IMR-90 (cell line): ENCODE measurements around the gene NET1. TPM values are rescaled to one million over a fixed set of nuclear protein-coding genes. Genes with fewer than 3 reads are reported as not detected.

ENCODE experiments used
- ATAC-seq: fragments of 200-7000 bp; cut with Tn5 transposase; 2 replicates; pipeline ENCODE4 v1.9.1; 2020; ENCODE audit warnings: low read depth, mild to moderate bottlenecking, moderate library complexity
- BruUV-seq: library from RNA; stranded (reverse); fragments of 400-500 nt; replicated peaks from 2 replicates; lab custom pipeline; 2021; lab: Mats Ljungman, UMichigan
- CTCF ChIA-PET: fragments of 300-600 bp; formaldehyde crosslinking; extraction: SDS; loops from one replicate; lab custom pipeline; 2021; ENCODE audit warnings: antibody characterized with exemption; lab: Yijun Ruan, JAX
- POLR2A ChIA-PET: fragments of 300-600 bp; sonication (Branson Sonifier 250); formaldehyde crosslinking; loops from one replicate; lab custom pipeline; 2022; ENCODE audit warnings: antibody characterized with exemption; ENCODE audit not compliant: unreplicated experiment; lab: Charles Lee
- DNase-seq: peaks from one replicate; pipeline ENCODE4 v3.0.0; 2013
- H2AFZ ChIP-seq: replicated peaks from 2 replicates; pipeline ENCODE3; 2013; ENCODE audit warnings: low read length, mild to moderate bottlenecking; ENCODE audit not compliant: poor library complexity
- H2AK5ac ChIP-seq: 2 replicates; pipeline ENCODE4 v1.6.1; 2013; ENCODE audit warnings: low read depth, low read length, inconsistent platforms
- H2AK9ac ChIP-seq: replicated peaks from 2 replicates; pipeline ENCODE3; 2013; ENCODE audit warnings: mild to moderate bottlenecking, low read depth, low read length, moderate library complexity; ENCODE audit not compliant: poor library complexity
- H2BK120ac ChIP-seq: 2 replicates; pipeline ENCODE4 v1.6.1; 2013; ENCODE audit warnings: low read depth, low read length, inconsistent platforms
- H2BK15ac ChIP-seq: 3 replicates; pipeline ENCODE4 v1.6.1; 2013; ENCODE audit warnings: low read depth, low read length, inconsistent platforms
- H2BK20ac ChIP-seq: 2 replicates; pipeline ENCODE4 v1.6.1; 2013; ENCODE audit warnings: low read depth, mild to moderate bottlenecking, inconsistent platforms, low read length, moderate library complexity
- H2BK5ac ChIP-seq: 2 replicates; pipeline ENCODE4 v1.6.1; 2013; ENCODE audit warnings: mild to moderate bottlenecking, low read depth, low read length, inconsistent platforms; ENCODE audit not compliant: poor library complexity, severe bottlenecking
- H3K14ac ChIP-seq: replicated peaks from 2 replicates; pipeline ENCODE4 v1.6.1; 2013; ENCODE audit warnings: low read depth, low read length, inconsistent platforms
- H3K18ac ChIP-seq: 2 replicates; pipeline ENCODE4 v1.6.1; 2013; ENCODE audit warnings: low read depth, low read length, control low read depth
- H3K23ac ChIP-seq: 2 replicates; pipeline ENCODE4 v1.6.1; 2013; ENCODE audit warnings: low read depth, low read length, inconsistent platforms
- H3K27ac ChIP-seq: 2 replicates; pipeline ENCODE4 v1.5.1; 2013; ENCODE audit warnings: mild to moderate bottlenecking, control low read depth, low read length; ENCODE audit not compliant: insufficient read depth
- H3K27me3 ChIP-seq: 2 replicates; pipeline ENCODE4 v1.6.1; 2013; ENCODE audit warnings: low read length; ENCODE audit not compliant: control insufficient read depth, insufficient read depth
- H3K36me3 ChIP-seq: 2 replicates; pipeline ENCODE4 v1.6.1; 2013; ENCODE audit warnings: low read length, mixed read lengths; ENCODE audit not compliant: control insufficient read depth, insufficient read depth
- H3K4ac ChIP-seq: 2 replicates; pipeline ENCODE4 v1.6.1; 2013; ENCODE audit warnings: low read depth, low read length, inconsistent platforms
- H3K4me1 ChIP-seq: 2 replicates; pipeline ENCODE4 v1.6.1; 2013; ENCODE audit warnings: low read length, mixed read lengths; ENCODE audit not compliant: control insufficient read depth, insufficient read depth
- H3K4me2 ChIP-seq: 2 replicates; pipeline ENCODE4 v1.6.1; 2013; ENCODE audit warnings: low read depth, mild to moderate bottlenecking, control low read depth, low read length, moderate library complexity
- H3K4me3 ChIP-seq: 2 replicates; pipeline ENCODE4 v1.5.1; 2013; ENCODE audit warnings: low read depth, mild to moderate bottlenecking, control low read depth, low read length, moderate library complexity; ENCODE audit not compliant: insufficient read depth
- H3K56ac ChIP-seq: 2 replicates; pipeline ENCODE4 v1.6.1; 2013; ENCODE audit warnings: low read length, inconsistent platforms; ENCODE audit not compliant: insufficient read depth; ENCODE audit errors: extremely low read depth
- H3K79me1 ChIP-seq, 2 experiments: 2 replicates each; pipeline ENCODE4 v1.6.1; 2013; ENCODE audit warnings: low read length in 2 of 2, inconsistent platforms in 1 of 2, low read depth in 1 of 2
- H3K9ac ChIP-seq: 2 replicates; pipeline ENCODE4 v1.6.1; 2013; ENCODE audit warnings: low read depth, low read length, control low read depth
- H3K9me1 ChIP-seq: 2 replicates; pipeline ENCODE4 v1.6.1; 2013; ENCODE audit warnings: low read length, inconsistent platforms; ENCODE audit not compliant: insufficient read depth
- H3K9me3 ChIP-seq: 2 replicates; pipeline ENCODE4 v1.6.1; 2013; ENCODE audit warnings: low read length; ENCODE audit not compliant: control insufficient read depth, insufficient read depth
- H4K20me1 ChIP-seq: 2 replicates; pipeline ENCODE4 v1.6.1; 2013; ENCODE audit warnings: low read length, inconsistent platforms; ENCODE audit not compliant: insufficient read depth
- H4K5ac ChIP-seq: 2 replicates; pipeline ENCODE4 v1.6.1; 2013; ENCODE audit warnings: mild to moderate bottlenecking, low read depth, low read length, control low read depth
- H4K8ac ChIP-seq, 2 experiments: 2 replicates each; pipeline ENCODE4 v1.6.1; 2013; ENCODE audit warnings: low read depth in 2 of 2, low read length in 2 of 2, control low read depth in 1 of 2, inconsistent platforms in 1 of 2
- H4K91ac ChIP-seq: 2 replicates; pipeline ENCODE4 v1.6.1; 2013; ENCODE audit warnings: low read depth, low read length, inconsistent platforms; ENCODE audit not compliant: insufficient read depth
- BHLHE40 ChIP-seq: fragments of 150-350 bp; IDR thresholded peaks from 2 replicates; pipeline ENCODE4 v1.6.1; 2016; ENCODE audit warnings: mild to moderate bottlenecking, low read depth, low read length
- CEBPB ChIP-seq: IDR thresholded peaks from 2 replicates; pipeline ENCODE4 v1.6.1; 2012; ENCODE audit warnings: low read depth, low read length, improper control_type of control experiment
- CHD1 ChIP-seq: IDR thresholded peaks from 2 replicates; pipeline ENCODE4 v1.6.1; 2012; ENCODE audit warnings: low read depth, low read length, improper control_type of control experiment
- CTCF ChIP-seq: conservative IDR thresholded peaks from 2 replicates; pipeline ENCODE4 v1.5.1; 2012; ENCODE audit warnings: mild to moderate bottlenecking, low read depth, low read length, improper control_type of control experiment
- ELK1 ChIP-seq: fragments of 150-350 bp; IDR thresholded peaks from 2 replicates; pipeline ENCODE4 v1.6.1; 2016; ENCODE audit warnings: low read depth, mild to moderate bottlenecking, low read length, moderate library complexity, borderline replicate concordance
- FOS ChIP-seq: fragments of 150-350 bp; IDR thresholded peaks from 2 replicates; pipeline ENCODE4 v1.6.1; 2016; ENCODE audit warnings: low read depth, low read length
- MAFK ChIP-seq: IDR thresholded peaks from 2 replicates; pipeline ENCODE4 v1.6.1; 2012; ENCODE audit warnings: low read depth, low read length, improper control_type of control experiment
- MAZ ChIP-seq: IDR thresholded peaks from 2 replicates; pipeline ENCODE4 v1.6.1; 2012; ENCODE audit warnings: low read depth, mild to moderate bottlenecking, low read length, improper control_type of control experiment, moderate library complexity, borderline replicate concordance
- MXI1 ChIP-seq: IDR thresholded peaks from 2 replicates; pipeline ENCODE4 v1.6.1; 2012; ENCODE audit warnings: low read depth, mild to moderate bottlenecking, low read length, moderate library complexity, borderline replicate concordance
- NFE2L2 ChIP-seq: fragments of 150-350 bp; IDR thresholded peaks from 2 replicates; pipeline ENCODE4 v1.6.1; 2016; ENCODE audit warnings: low read depth, mild to moderate bottlenecking, low read length
- POLR2A ChIP-seq: IDR thresholded peaks from 2 replicates; pipeline ENCODE4 v1.6.1; 2012; ENCODE audit warnings: mild to moderate bottlenecking, low read depth, low read length
- RAD21 ChIP-seq: IDR thresholded peaks from 2 replicates; pipeline ENCODE4 v1.6.1; 2012; ENCODE audit warnings: low read length, improper control_type of control experiment
- RCOR1 ChIP-seq: IDR thresholded peaks from 2 replicates; pipeline ENCODE4 v1.6.1; 2012; ENCODE audit warnings: mild to moderate bottlenecking, low read length, improper control_type of control experiment; ENCODE audit not compliant: insufficient replicate concordance
- RFX5 ChIP-seq: IDR thresholded peaks from 2 replicates; pipeline ENCODE4 v1.8.0; 2012; ENCODE audit warnings: low read depth, mild to moderate bottlenecking, low read length, moderate library complexity
- SMC3 ChIP-seq: fragments of 150-350 bp; IDR thresholded peaks from 2 replicates; pipeline ENCODE4 v1.6.1; 2016; ENCODE audit warnings: low read depth, mild to moderate bottlenecking, antibody characterized with exemption, low read length, moderate library complexity
- USF2 ChIP-seq: fragments of 150-350 bp; IDR thresholded peaks from 2 replicates; pipeline ENCODE4 v1.6.1; 2017; ENCODE audit warnings: mild to moderate bottlenecking, antibody characterized with exemption, low read length, low read depth
- WGBS, 2 experiments: methylation state at CpG; one replicate each; pipeline versions ENCODE4 v1.1.5 to v1.1.7; 2013; ENCODE audit warnings: missing lambda C conversion rate in 2 of 2; ENCODE audit not compliant: insufficient read length in 1 of 2; ENCODE audit errors: extremely low coverage in 2 of 2; 5-methylcytosine and 5-hydroxymethylcytosine counted together
- dilution Hi-C: fragments of 300-500 bp; cut with HindIII; formaldehyde crosslinking; loops from one replicate; pipeline ENCODE4 v1.14.3; 2018; ENCODE audit warnings: low sequenced_read_pairs; ENCODE audit not compliant: unreplicated experiment
- in situ Hi-C: fragments of 300-500 bp; cut with MboI; formaldehyde crosslinking; loops from 3 replicates; pipeline ENCODE4 v1.14.3; 2019; ENCODE audit warnings: low sequenced_read_pairs, inconsistent platforms, mixed read lengths
- intact Hi-C: fragments of 100-400 bp; cut with micrococcal nuclease; formaldehyde crosslinking; loops from 2 replicates; pipeline ENCODE4 v1.10.0; 2022
- polyA plus RNA-seq, 3 experiments: library from polyadenylated mRNA; depleted of rRNA; stranded (reverse); fragments of >200 nt; gene quantifications; 2 replicates each; pipeline ENCODE4 v1.2.3, GENCODE V29; 2012; ENCODE audit warnings: low replicate concordance in 1 of 3
- total RNA-seq: library from RNA; depleted of rRNA; stranded (reverse); fragments of >200 nt; gene quantifications from 2 replicates; pipeline ENCODE4 v1.2.3, GENCODE V29; 2012

NET1 gene
- total and polyA plus RNA-seq, 2 of the 4 experiments (the other 2 are of a cell fraction): 20.0 to 54.7 TPM

- CTCF ChIA-PET: interaction anchor here (0.8 to 1.1 kb wide), 2 partner anchors 10 to 19 kb away, joined by 3 read pairs; no protein-coding TSS in a partner anchor
- DNase-seq: no peak
- ATAC-seq: no peak
- whole genome bisulfite sequencing, 2 experiments: no CpG with 5 or more reads among the region's 2 CpGs
- no peak overlapping the region for H2BK20ac ChIP-seq
- H2AK5ac ChIP-seq: no peak overlapping the region
- TF ChIP-seq CEBPB (no peak), POLR2A (no peak), RFX5 (no peak), NFE2L2 (no peak), MAFK (no peak), RAD21 (no peak), CTCF (no peak), FOS (no peak), ELK1 (no peak), MAZ (no peak), MXI1 (no peak), USF2 (no peak), SMC3 (no peak), BHLHE40 (no peak), RCOR1 (no peak), CHD1 (no peak)
- dilution Hi-C loops: no loop called here
- intact Hi-C loops: no loop called here
- in situ Hi-C loops: no loop called here
- H2BK15ac ChIP-seq: no peak overlapping the region
- H3K9me3 ChIP-seq: no peaks in the 10 kb centered on the region
- H2AFZ ChIP-seq: no peak overlapping the region
- no TSS peak for BruUV-seq
- POLR2A ChIA-PET: interaction anchor here (0.5 kb wide), 1 partner anchor 25 kb away, joined by 6 read pairs; no protein-coding TSS in a partner anchor
- no peaks in the 10 kb centered on the region for H3K36me3 ChIP-seq
- H3K4me1 ChIP-seq: peaks cover 2% of the 10 kb centered on the region
- H3K27me3 ChIP-seq: no peaks in the 10 kb centered on the region
- peaks cover 24 to 36% of the 10 kb centered on the region in 2 experiments; a peak in 3 of 4 replicates for H3K79me1 ChIP-seq
- H3K9ac ChIP-seq: no peak overlapping the region
- no peak overlapping the region for H3K56ac ChIP-seq
- H4K8ac ChIP-seq: no peak overlapping the region
- no peak overlapping the region for H2AK9ac ChIP-seq
- H4K5ac ChIP-seq: no peak overlapping the region
- no peak overlapping the region for H3K4me2 ChIP-seq
- H3K18ac ChIP-seq: no peak overlapping the region
- H3K27ac ChIP-seq: no peak overlapping the region
- H4K91ac ChIP-seq: no peak overlapping the region
- no peak overlapping the region for H2BK5ac ChIP-seq
- H3K4ac ChIP-seq: no peak overlapping the region
- no peak overlapping the region for H3K4me3 ChIP-seq
- H2BK120ac ChIP-seq: no peak overlapping the region
- H4K20me1 ChIP-seq: no peaks in the 10 kb centered on the region
- no peaks in the 10 kb centered on the region for H3K9me1 ChIP-seq
- no peak overlapping the region for H3K14ac ChIP-seq
- no peak overlapping the region for H3K23ac ChIP-seq
Measured at GRCh38 chr10:5423771-5424170, 11.4 kb downstream of the NET1 start.
